ENCODE measurements around the gene VPS8.

DNA sequence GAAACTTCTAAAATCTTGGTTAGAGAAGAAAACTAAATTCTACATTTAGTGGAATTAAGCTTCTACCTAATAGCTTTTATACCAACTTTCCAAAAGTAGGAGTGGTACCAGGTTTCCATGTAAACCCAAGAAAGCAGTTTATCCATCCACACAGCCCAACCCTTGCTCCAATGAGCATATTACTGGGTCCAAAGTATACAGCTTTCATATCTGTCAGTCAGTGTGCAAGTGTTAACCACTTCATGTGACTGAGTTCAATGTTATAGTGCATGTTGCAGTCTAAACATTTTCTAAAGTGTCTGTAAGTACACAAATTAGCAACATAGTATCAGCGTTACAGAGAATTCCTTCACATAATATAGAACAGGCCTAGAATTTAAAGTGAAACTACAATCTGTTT lies 267.7 kb downstream of the VPS8 start:
- TF ChIP-seq SNAI2 (CRISPR knock-in tag; IDR thresholded peaks at IDR 0.05) = no peak
- no peak for TF ChIP-seq ZC3H10 (CRISPR knock-in tag; IDR thresholded peaks at IDR 0.05)
- TF ChIP-seq CREB5 (CRISPR knock-in tag; IDR thresholded peaks at IDR 0.05; ENCODE audit: low read depth) = no peak
- no peak for TF ChIP-seq TSHZ2 (CRISPR knock-in tag; IDR thresholded peaks at IDR 0.05)
- no peak for TF ChIP-seq ZFP30 (CRISPR knock-in tag; IDR thresholded peaks at IDR 0.05)
